ENCODE measurements around the gene FOXN4. TPM values are rescaled to one million over a fixed set of nuclear protein-coding genes. Genes with fewer than 3 reads are reported as not detected.

Gene FOXN4
- total and polyA plus RNA-seq, 2 donors (not counting 1 experiment from before 2014, with no cell fraction given): not detected

DNA sequence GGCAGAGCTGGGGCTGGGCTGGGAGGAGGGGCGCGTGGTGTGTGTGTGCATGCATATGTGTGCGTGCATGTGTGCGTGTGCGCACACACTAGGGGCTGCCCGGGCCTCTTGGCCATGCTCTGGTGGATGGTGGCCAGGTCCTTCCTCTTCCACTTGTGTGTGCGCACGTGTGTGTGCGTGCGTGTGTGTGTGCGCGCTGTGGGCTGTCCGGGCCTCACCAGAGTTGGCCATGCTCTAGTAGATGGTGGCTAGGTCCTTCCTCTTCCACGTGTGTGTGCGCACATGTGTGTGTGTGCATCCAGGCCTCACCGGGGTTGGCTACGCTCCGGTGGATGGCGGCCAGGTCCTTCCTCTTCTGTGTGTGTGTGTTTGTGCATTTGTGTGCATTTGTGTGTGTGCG, 24.7 kb downstream of the FOXN4 start:
- H3K9ac ChIP-seq (ENCODE audit: insufficient read depth, low read length): no peak overlapping the region
- H3K9me3 ChIP-seq (ENCODE audit: control insufficient read depth, insufficient read depth, low read depth, low read length): no peaks in the 10 kb centered on the region
- H3K79me2 ChIP-seq (ENCODE audit: control insufficient read depth, insufficient read depth, low read length): no peaks in the 10 kb centered on the region
- H3K4me3 ChIP-seq (replicated peaks in 1 of 4; ENCODE audit: control extremely low read depth in 1 of 4, insufficient read depth in 1 of 4, low read depth in 3 of 4, low read length in 4 of 4): no peak overlapping the region
- no peaks in the 10 kb centered on the region for H3K4me1 ChIP-seq (ENCODE audit: control insufficient read depth, extremely low read depth, insufficient read depth, low read length)
- H3K27me3 ChIP-seq (ENCODE audit: control insufficient read depth, insufficient read depth, low read length): no peaks in the 10 kb centered on the region
- no peak for TF ChIP-seq EZH2 (IDR thresholded peaks at IDR 0.05; ENCODE audit: low read length, missing control alignments)
- TF ChIP-seq, protein P1, sequence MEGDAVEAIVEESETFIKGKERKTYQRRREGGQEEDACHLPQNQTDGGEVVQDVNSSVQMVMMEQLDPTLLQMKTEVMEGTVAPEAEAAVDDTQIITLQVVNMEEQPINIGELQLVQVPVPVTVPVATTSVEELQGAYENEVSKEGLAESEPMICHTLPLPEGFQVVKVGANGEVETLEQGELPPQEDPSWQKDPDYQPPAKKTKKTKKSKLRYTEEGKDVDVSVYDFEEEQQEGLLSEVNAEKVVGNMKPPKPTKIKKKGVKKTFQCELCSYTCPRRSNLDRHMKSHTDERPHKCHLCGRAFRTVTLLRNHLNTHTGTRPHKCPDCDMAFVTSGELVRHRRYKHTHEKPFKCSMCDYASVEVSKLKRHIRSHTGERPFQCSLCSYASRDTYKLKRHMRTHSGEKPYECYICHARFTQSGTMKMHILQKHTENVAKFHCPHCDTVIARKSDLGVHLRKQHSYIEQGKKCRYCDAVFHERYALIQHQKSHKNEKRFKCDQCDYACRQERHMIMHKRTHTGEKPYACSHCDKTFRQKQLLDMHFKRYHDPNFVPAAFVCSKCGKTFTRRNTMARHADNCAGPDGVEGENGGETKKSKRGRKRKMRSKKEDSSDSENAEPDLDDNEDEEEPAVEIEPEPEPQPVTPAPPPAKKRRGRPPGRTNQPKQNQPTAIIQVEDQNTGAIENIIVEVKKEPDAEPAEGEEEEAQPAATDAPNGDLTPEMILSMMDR (conservative IDR thresholded peaks at IDR 0.05 in 1 of 2, IDR thresholded peaks at IDR 0.05 in 1 of 2; ENCODE audit: low read depth in 1 of 2, low read length in 2 of 2): no peak
- no peaks in the 10 kb centered on the region for H4K20me1 ChIP-seq (ENCODE audit: control insufficient read depth, extremely low read depth, insufficient read depth, low read length)
- H2AFZ ChIP-seq (ENCODE audit: low read length): no peak overlapping the region
- H3K36me3 ChIP-seq (ENCODE audit: control insufficient read depth, insufficient read depth, low read length): no peaks in the 10 kb centered on the region
- H3K4me2 ChIP-seq (ENCODE audit: extremely low read depth, insufficient read depth, low read length): no peak overlapping the region
- no peak overlapping the region for H3K27ac ChIP-seq (ENCODE audit: insufficient read depth, low read length)
- DNase-seq (ENCODE audit: low read depth in 2 of 2): no peak

DNA sequence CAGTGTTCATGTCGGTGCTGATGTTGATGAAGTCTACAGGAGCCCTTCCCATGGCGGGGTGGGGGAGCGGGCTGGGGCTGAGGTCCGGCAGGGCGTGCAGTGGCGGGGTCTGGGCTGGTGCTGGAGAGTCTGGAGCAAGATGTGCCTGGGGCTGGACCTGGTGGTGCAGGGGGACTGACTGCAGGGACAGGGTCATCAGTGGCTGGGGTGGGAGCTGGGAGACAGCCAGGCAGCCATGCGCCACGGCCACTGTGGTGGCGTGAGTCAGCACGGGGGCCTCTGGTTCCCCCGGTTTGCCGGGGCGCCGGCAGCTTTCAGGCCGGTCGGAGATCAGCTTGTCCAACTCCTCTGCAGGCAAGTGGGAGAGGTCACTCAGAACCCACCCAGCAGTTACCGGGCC, 27.6 kb downstream of the FOXN4 start:
- no peak overlapping the region for H3K4me2 ChIP-seq (ENCODE audit: extremely low read depth, insufficient read depth, low read length)
- H3K9ac ChIP-seq (ENCODE audit: insufficient read depth, low read length): no peak overlapping the region

DNA sequence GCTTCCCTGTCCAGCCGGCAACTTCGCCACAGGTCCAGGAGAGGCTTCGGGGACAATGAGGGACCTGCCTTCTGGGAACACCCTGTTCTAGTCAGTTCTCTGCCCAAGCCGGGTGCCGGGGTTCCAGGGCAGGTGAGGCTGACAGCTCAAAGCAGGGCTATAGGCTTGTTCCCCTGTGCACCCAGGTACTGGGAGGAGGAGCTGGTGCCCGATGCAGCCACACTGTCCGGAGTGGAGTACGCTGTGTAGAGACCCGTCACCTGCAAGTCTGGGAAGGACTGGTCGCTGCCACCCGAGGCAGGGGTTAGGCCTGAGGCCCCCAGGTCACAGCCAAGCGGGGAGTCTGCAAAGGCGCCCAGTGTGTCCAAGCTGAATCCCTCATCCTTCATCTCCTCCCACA, 29.6 kb downstream of the FOXN4 start:
- no peaks in the 10 kb centered on the region for H3K4me1 ChIP-seq (ENCODE audit: control insufficient read depth, extremely low read depth, insufficient read depth, low read length)
- H3K4me3 ChIP-seq (replicated peaks in 1 of 4; ENCODE audit: control extremely low read depth in 1 of 4, insufficient read depth in 1 of 4, low read depth in 3 of 4, low read length in 4 of 4): no peak overlapping the region
- TF ChIP-seq EZH2 (IDR thresholded peaks at IDR 0.05; ENCODE audit: low read length, missing control alignments): no peak
- TF ChIP-seq, protein P1 (conservative IDR thresholded peaks at IDR 0.05 in 1 of 2, IDR thresholded peaks at IDR 0.05 in 1 of 2; ENCODE audit: low read depth in 1 of 2, low read length in 2 of 2): no peak
- DNase-seq (ENCODE audit: low read depth in 2 of 2): no peak
- H2AFZ ChIP-seq (ENCODE audit: low read length): no peak overlapping the region
- H4K20me1 ChIP-seq (ENCODE audit: control insufficient read depth, extremely low read depth, insufficient read depth, low read length): no peaks in the 10 kb centered on the region
- no peaks in the 10 kb centered on the region for H3K9me3 ChIP-seq (ENCODE audit: control insufficient read depth, insufficient read depth, low read depth, low read length)
- H3K36me3 ChIP-seq (ENCODE audit: control insufficient read depth, insufficient read depth, low read length): no peaks in the 10 kb centered on the region
- no peak overlapping the region for H3K4me2 ChIP-seq (ENCODE audit: extremely low read depth, insufficient read depth, low read length)
- H3K27ac ChIP-seq (ENCODE audit: insufficient read depth, low read length): no peak overlapping the region
- no peaks in the 10 kb centered on the region for H3K27me3 ChIP-seq (ENCODE audit: control insufficient read depth, insufficient read depth, low read length)
- no peaks in the 10 kb centered on the region for H3K79me2 ChIP-seq (ENCODE audit: control insufficient read depth, insufficient read depth, low read length)
- no peak overlapping the region for H3K9ac ChIP-seq (ENCODE audit: insufficient read depth, low read length)

More for the DNA sequence above, 27.6 kb downstream of the FOXN4 start:
- Histone ChIP-seq H3K36me3 (ENCODE audit: control insufficient read depth, insufficient read depth, low read length) (no peaks in the 10 kb centered on the region), H3K4me3 (replicated peaks in 1 of 4; ENCODE audit: control extremely low read depth in 1 of 4, insufficient read depth in 1 of 4, low read depth in 3 of 4, low read length in 4 of 4) (no peak overlapping the region), H3K27ac (ENCODE audit: insufficient read depth, low read length) (no peak overlapping the region), H4K20me1 (ENCODE audit: control insufficient read depth, extremely low read depth, insufficient read depth, low read length) (no peaks in the 10 kb centered on the region), H2AFZ (ENCODE audit: low read length) (no peak overlapping the region), H3K4me1 (ENCODE audit: control insufficient read depth, extremely low read depth, insufficient read depth, low read length) (no peaks in the 10 kb centered on the region), H3K27me3 (ENCODE audit: control insufficient read depth, insufficient read depth, low read length) (no peaks in the 10 kb centered on the region), H3K79me2 (ENCODE audit: control insufficient read depth, insufficient read depth, low read length) (no peaks in the 10 kb centered on the region), H3K9me3 (ENCODE audit: control insufficient read depth, insufficient read depth, low read depth, low read length) (no peaks in the 10 kb centered on the region)
- TF ChIP-seq EZH2 (IDR thresholded peaks at IDR 0.05; ENCODE audit: low read length, missing control alignments): no peak
- TF ChIP-seq, protein P1 (conservative IDR thresholded peaks at IDR 0.05 in 1 of 2, IDR thresholded peaks at IDR 0.05 in 1 of 2; ENCODE audit: low read depth in 1 of 2, low read length in 2 of 2): no peak
- DNase-seq (ENCODE audit: low read depth in 2 of 2): no peak

Data from fibroblast of lung (primary cell).